ENCODE measurements around the gene NDUFB5. TPM values are rescaled to one million over a fixed set of nuclear protein-coding genes. Genes with fewer than 3 reads are reported as not detected.

NDUFB5 gene
- total and polyA plus RNA-seq, 2 donors = 117 to 177 TPM

Other genes starting within 250 kb of the NDUFB5 start
- 16.1 TPM for gene GNB4, start 153.3 kb upstream of the NDUFB5 start, total RNA-seq
- 7.4 TPM for gene GNB4, start 153.3 kb upstream of the NDUFB5 start, polyA plus RNA-seq
- 64.2 TPM for gene ACTL6A, start 41.9 kb upstream of the NDUFB5 start, total RNA-seq
- gene ACTL6A, start 41.9 kb upstream of the NDUFB5 start, polyA plus RNA-seq = 113 TPM
- gene MRPL47, start 156 bp upstream of the NDUFB5 start, total RNA-seq = 66.9 TPM
- gene MRPL47, start 156 bp upstream of the NDUFB5 start, polyA plus RNA-seq = 68.2 TPM
- gene USP13, start 48.2 kb downstream of the NDUFB5 start, total RNA-seq = 3.6 TPM
- gene USP13, start 48.2 kb downstream of the NDUFB5 start, polyA plus RNA-seq = 1.8 TPM